ENCODE measurements around the gene SLA2.

DNA sequence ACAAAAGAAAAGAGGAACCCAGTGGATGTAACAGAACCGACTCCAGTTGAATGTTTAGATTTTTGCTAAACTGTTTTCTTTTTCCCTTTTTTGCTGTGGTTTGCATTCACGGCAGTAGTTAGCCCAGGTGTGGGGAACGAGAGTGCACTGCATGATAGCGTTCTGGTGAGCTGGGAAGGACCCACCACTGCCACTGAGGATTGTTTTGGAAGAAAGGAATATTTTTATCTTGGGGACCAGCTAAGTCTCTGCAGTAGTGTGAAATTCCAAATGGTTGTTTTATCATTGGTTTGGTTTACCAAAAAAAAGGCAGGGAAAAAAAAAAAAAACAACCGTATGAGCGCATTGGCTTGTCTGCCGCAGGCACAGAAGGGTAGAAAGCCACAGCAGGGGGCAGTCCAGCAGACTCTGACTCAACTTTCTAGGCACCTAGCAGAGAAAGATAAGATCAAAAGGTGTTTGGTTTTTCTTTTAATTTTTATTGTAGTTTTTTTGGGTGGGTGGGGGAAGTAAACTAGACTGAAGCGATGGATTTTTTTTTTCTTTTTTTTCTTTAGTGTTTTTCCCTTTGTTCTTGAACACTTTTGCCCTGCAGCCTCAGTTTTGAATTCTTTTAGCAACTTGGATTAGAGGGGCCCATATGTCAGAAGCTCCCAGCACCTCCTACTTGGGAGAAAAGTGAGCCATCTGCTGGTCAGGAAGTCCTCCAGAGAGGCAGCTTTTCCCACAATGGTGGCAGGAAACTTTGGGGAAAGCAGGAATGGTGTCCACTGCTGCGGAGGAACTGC is 53.9 kb downstream of the SLA2 start:
- TF ChIP-seq, protein P1, sequence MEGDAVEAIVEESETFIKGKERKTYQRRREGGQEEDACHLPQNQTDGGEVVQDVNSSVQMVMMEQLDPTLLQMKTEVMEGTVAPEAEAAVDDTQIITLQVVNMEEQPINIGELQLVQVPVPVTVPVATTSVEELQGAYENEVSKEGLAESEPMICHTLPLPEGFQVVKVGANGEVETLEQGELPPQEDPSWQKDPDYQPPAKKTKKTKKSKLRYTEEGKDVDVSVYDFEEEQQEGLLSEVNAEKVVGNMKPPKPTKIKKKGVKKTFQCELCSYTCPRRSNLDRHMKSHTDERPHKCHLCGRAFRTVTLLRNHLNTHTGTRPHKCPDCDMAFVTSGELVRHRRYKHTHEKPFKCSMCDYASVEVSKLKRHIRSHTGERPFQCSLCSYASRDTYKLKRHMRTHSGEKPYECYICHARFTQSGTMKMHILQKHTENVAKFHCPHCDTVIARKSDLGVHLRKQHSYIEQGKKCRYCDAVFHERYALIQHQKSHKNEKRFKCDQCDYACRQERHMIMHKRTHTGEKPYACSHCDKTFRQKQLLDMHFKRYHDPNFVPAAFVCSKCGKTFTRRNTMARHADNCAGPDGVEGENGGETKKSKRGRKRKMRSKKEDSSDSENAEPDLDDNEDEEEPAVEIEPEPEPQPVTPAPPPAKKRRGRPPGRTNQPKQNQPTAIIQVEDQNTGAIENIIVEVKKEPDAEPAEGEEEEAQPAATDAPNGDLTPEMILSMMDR (IDR thresholded peaks at IDR 0.05; ENCODE audit: low read depth, low read length) = peak; percentile 15
- TF ChIP-seq POLR2A (IDR thresholded peaks at IDR 0.05; ENCODE audit: extremely low read depth, insufficient read length) = no peak
